GM18507 (cell line): ENCODE data around the gene SEL1L.
"Not testable (repeated sequence)": the region's sequence is repeated elsewhere in the genome, so short reads cannot be mapped to it uniquely, and the experiment has no call there.

Experiments
- DNase-seq: peaks from one replicate; pipeline ENCODE4 v3.0.0; 2011; ENCODE audit warnings: low read depth; ENCODE audit not compliant: insufficient read length; ENCODE audit errors: extremely low spot score
- FAIRE-seq: peaks from 2 replicates; lab custom pipeline; 2011; peaks lifted over from hg19 to GRCh38; lab: Jason Lieb, UNC

SEL1L gene

DNA sequence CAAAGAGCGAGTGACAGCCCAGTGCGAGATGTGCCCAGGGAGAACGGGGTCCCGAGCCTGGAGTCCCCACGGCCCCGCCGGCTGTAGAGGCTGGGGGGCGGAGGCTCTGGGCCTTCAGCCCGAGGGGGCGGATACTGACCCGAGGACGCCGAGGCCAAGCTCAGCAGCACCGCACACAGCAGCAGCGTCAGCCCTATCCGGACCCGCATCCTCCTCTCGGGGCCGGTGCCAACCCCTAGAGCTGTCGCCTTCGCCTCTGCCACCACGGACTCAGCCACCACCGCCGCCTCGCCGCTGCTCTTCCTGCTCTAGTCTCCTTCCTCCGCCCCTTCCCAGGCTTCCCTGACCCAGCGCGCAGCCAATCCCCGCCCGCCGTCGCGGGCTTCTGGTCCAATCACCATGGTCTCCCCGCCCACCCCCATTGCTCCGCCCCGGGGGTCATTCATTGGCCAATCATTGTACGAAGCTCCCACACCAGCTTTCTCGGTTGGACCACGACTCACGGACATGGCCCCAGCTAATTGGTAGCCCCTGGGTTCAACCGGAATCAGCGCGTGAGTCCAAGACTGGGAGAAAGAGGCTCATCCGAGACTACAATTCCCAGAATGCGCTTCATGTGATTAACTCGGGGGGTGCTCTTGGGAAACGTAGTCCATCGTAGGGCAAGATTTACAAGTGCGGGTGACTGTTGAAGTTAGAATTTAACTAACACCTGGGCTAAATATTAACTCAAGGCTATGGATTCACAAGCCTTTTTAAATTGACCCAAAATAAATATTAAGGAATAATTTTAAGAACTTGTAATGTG, at the start of gene SEL1L:
SEL1L (minus strand) TSS at position 318 of the 808 bp plus-strand sequence; CDS start at position 209, 109 bp downstream.
- peak; percentile 100 for FAIRE-seq

GRCh38 chr14:81582420-81582819, 48.8 kb upstream of the SEL1L start:
- DNase-seq (no peak), FAIRE-seq (no peak)

More for the DNA sequence above, at the start of gene SEL1L:
- peak; percentile 68 for DNase-seq

DNA sequence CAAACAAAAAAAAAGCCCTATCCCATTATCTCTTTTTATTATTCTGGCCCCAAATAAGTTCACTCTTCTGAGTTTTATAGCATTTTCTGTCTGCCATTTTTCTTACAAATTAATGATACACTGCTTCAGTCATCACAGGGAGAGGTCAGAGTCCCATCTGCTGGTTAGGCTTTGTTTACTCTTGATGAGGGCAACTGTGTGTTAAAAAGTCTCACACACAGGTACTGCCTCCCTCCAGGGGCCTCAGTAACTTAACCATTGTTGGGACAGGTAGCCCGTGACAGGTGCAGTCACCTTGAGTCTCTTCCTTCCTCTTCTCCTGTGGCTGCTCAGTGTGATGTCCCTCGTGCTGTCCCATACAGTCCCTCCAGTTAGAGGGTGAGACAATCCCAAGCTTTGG, 45.5 kb upstream of the SEL1L start:
- no peak for DNase-seq

GRCh38 chr14:81571437-81571836, 37.8 kb upstream of the SEL1L start:
- DNase-seq, result no peak
- FAIRE-seq, result no peak

More for the DNA sequence above, 45.5 kb upstream of the SEL1L start:
- FAIRE-seq, result no peak

GRCh38 chr14:81567302-81567701, 33.6 kb upstream of the SEL1L start:
- no peak for FAIRE-seq
- DNase-seq, result no peak

- peak; percentile 39 for FAIRE-seq
- no peak for DNase-seq
Observed at GRCh38 chr14:81565441-81566290, 32.0 kb upstream of the SEL1L start.

DNA sequence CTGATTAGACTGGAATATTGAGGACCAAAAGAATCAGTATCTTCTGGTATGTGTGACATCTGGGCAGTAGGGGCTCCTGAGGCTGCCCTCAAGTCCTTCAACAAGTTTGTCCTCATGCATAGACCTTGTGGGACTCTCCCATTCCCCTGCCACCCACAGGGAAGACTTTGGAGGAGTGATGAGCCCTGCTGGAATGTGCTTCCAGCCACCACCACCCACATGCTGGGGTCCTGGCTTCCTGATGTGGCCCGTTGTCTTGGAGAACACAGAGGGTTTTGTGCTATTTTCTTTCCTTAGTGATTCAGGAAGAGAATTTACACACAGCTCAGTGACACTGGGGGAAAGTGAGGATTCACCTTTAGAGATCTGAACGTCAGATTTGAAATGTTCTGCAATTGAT, 29.2 kb upstream of the SEL1L start:
- DNase-seq (no peak), FAIRE-seq (no peak)

- no peak for FAIRE-seq
- no peak for DNase-seq
Observed at GRCh38 chr14:81561084-81561775, 27.6 kb upstream of the SEL1L start.

DNA sequence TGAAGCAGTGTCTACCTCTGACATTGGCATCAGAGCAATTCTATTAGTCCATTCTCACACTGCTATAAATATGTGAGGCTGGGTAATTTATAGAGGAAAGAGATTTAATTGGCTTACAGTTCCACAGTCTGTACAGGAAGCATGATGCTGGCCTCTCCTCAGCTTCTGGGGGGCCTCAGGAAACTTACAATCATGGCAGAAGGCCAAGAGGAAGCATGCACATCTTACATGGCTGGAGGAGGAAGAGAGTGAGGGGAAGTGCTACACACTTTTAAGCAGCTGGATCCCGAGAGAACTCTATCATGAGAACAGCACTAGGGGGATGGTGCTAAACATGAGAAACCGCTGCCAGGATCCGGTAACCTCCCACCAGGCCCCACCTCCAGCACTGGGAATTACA, 25.7 kb upstream of the SEL1L start:
- DNase-seq, result no peak
- no peak for FAIRE-seq

- no peak for FAIRE-seq
- DNase-seq, result no peak
Observed at GRCh38 chr14:81557146-81557545, 23.5 kb upstream of the SEL1L start.

DNA sequence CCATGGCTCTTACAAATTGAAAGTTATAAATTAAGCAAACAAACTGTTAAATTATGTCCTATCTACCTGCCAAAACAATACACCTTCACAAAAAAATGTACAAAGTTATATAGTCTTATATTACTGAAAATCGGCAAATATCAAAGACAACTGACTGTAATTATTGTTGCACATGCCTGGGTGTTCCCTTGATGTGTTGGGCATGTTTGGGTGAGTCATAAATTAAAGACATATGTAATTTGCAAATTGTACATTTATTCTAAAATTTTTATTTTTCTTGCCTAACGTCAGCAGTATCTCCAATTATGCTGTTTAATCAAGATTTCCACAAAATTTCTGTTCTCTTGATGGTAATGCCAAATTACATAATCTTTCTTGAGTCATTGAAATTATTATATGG, 22.0 kb upstream of the SEL1L start:
- DNase-seq (no peak), FAIRE-seq (no peak)

DNA sequence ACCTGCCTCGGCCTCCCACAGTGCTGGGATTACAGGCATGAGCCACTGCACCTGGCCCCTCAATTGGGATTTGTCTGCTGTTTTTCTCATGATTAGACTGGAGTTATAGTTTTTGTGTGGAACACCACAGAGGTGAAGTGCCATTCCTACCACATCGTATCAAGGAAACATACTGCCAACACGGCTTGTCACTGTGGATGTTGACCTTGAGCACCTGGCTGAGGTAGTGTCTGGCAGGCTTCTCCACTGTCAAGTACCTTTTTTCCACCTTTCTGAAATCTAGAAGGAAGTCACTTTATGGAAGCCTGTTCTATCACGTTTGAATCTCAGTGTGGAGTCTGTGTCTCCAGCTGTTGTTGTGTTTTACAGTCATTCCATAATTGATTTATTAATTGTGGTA, 21.4 kb upstream of the SEL1L start:
- no peak for FAIRE-seq

DNA sequence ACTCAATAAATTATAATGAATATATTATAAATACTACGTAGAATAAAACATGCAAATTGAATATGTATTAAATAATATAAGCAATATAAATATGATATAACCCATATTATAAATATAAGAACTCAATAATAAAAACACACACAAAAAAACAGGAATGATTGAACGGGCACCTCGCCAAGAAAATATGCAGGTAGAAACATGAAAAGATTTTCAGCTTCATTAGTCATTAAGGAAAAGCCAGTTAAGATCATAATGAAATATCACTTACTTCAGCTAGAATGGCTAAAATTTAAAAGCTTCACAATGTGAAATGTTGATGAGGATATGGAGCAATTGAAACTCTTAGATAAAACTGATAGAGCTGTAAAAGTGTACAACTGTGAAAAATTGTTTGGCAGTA, 17.8 kb upstream of the SEL1L start:
- no peak for DNase-seq

More for the DNA sequence above, 21.4 kb upstream of the SEL1L start:
- no peak for DNase-seq

GRCh38 chr14:81550001-81550637, 16.5 kb upstream of the SEL1L start:
- peak; percentile 86 for FAIRE-seq

More for the DNA sequence above, 17.8 kb upstream of the SEL1L start:
- FAIRE-seq, result no peak

GRCh38 chr14:81541206-81541605, 7.6 kb upstream of the SEL1L start:
- not testable (repeated sequence) for DNase-seq, FAIRE-seq

More at GRCh38 chr14:81550001-81550637, 16.5 kb upstream of the SEL1L start:
- DNase-seq, result no peak

DNA sequence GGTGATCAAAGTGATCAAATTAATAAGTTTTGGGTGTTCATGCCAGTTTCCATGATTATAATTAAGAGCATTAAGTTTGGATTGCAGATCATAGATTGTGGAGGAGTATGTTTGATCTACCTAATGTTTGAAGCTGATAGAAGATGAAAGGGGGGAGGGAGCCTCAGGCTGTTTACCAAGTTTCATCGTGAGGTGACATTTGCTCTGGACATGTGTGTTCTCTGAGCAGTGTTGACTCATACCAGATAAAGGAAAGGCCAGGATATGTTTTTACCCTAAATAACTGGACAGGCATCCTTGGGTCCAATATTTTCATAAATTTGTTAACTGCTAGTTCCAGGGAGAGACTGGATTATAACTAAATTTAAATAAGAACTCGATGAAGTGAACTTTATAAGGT, 3.5 kb upstream of the SEL1L start:
- DNase-seq (no peak), FAIRE-seq (no peak)

- FAIRE-seq (peak; percentile 33), DNase-seq (no peak)
Observed at GRCh38 chr14:81536241-81536771, 2.7 kb upstream of the SEL1L start.

GRCh38 chr14:81535396-81536164, 1.9 kb upstream of the SEL1L start:
- FAIRE-seq, result peak; percentile 65
- no peak for DNase-seq
